ENCODE measurements around the gene LRRC4C. TPM values are rescaled to one million over a fixed set of nuclear protein-coding genes. Genes with fewer than 3 reads are reported as not detected.

The LRRC4C gene
- total RNA-seq, 1 experiment from 2014 or later: 0.13 TPM

DNA sequence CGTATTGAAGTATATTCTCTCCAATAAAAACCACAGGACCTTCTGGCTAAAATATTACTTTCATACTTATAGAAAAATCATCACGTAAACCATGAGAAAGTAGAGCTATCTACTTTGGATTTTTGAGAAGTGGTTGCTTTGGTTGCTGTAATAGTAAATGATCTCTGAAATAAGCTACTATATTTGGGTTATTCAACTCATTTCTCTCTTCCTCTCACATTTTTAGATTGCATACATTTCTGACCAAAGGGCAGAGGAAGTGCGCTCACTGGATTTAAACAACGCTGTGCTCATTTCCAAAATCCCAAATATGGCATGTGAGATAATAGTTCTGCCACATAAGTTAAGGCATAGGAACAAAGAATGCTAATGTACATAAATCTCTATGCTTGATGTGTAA, 357.0 kb downstream of the LRRC4C start:
- no peak overlapping the region for H3K4me3 Mint-ChIP-seq
- no peak for TF ChIP-seq CTCF (conservative IDR thresholded peaks at IDR 0.05)
- no peak overlapping the region for H2BK20ac ChIP-seq (ENCODE audit: low read depth, low read length, poor library complexity, severe bottlenecking)
- no peak overlapping the region for H3K18ac ChIP-seq (ENCODE audit: insufficient read length, low read depth, low read length)
- H3K4ac ChIP-seq (ENCODE audit: low read depth, low read length): no peak overlapping the region
- no peak overlapping the region for H4K91ac ChIP-seq (ENCODE audit: insufficient read length, low read depth, low read length)
- H2AK5ac ChIP-seq (ENCODE audit: insufficient read length, low read length): no peak overlapping the region
- H4K20me1 ChIP-seq (ENCODE audit: control insufficient read depth, insufficient read depth, insufficient read length): no peaks in the 10 kb centered on the region
- H3K27me3 ChIP-seq (ENCODE audit: insufficient read depth, low read length): no peaks in the 10 kb centered on the region
- no peak overlapping the region for H2BK5ac ChIP-seq (ENCODE audit: insufficient read length, low read length)
- no peak overlapping the region for H3K4me2 ChIP-seq (ENCODE audit: insufficient read depth, insufficient read length, low read length)
- no peak overlapping the region for H4K5ac ChIP-seq (ENCODE audit: insufficient read length, low read depth, low read length)
- H3K79me1 ChIP-seq (ENCODE audit: insufficient read depth, low read depth, low read length, poor library complexity, severe bottlenecking): no peaks in the 10 kb centered on the region
- no peak overlapping the region for H3K56ac ChIP-seq (ENCODE audit: insufficient read length, low read depth, low read length)
- H3K27ac Mint-ChIP-seq: no peak overlapping the region
- WGBS (ENCODE audit: extremely low coverage, insufficient read length, low lambda C conversion rate): no CpG with 5 or more reads among the region's 4 CpGs
- H2BK120ac ChIP-seq (ENCODE audit: low read depth, low read length, poor library complexity, severe bottlenecking): no peak overlapping the region
- H3K4me1 ChIP-seq (ENCODE audit: insufficient read depth, low read length): no peaks in the 10 kb centered on the region
- no peak overlapping the region for H4K8ac ChIP-seq (replicated peaks; ENCODE audit: insufficient read length, low read depth, low read length)
- no peaks in the 10 kb centered on the region for H3K4me1 Mint-ChIP-seq
- H3K36me3 Mint-ChIP-seq (ENCODE audit: insufficient read depth in 1 of 3, low read depth in 3 of 3): no peaks in the 10 kb centered on the region; a peak in 1 of 7 replicates
- no peaks in the 10 kb centered on the region for H3K23me2 ChIP-seq (ENCODE audit: insufficient read length, low read depth, low read length, poor library complexity, severe bottlenecking)
- no peak overlapping the region for H3K14ac ChIP-seq (ENCODE audit: insufficient read depth, low read length)
- H3K23ac ChIP-seq (ENCODE audit: insufficient read length, low read depth, low read length): no peak overlapping the region
- no peak for DNase-seq
- no peak overlapping the region for H3K9ac ChIP-seq (ENCODE audit: extremely low read depth, insufficient read length, low read length)
- peaks cover 2 to 3% of the 10 kb centered on the region in 2 experiments; a peak in 3 of 5 replicates for H3K9me3 Mint-ChIP-seq
- H2BK15ac ChIP-seq (ENCODE audit: low read depth, low read length): no peak overlapping the region
- H2BK12ac ChIP-seq (ENCODE audit: insufficient read length, low read depth, low read length): no peak overlapping the region
- H2AFZ ChIP-seq (ENCODE audit: low read length): no peak overlapping the region
- no peaks in the 10 kb centered on the region for H3K79me2 ChIP-seq (ENCODE audit: insufficient read depth, low read length)
- H3T11ph ChIP-seq (ENCODE audit: low read length): no peak overlapping the region
- H3K27ac ChIP-seq (ENCODE audit: insufficient read length, low read depth, low read length): no peak overlapping the region
- H3K9me3 ChIP-seq (ENCODE audit: control insufficient read depth, low read depth, low read length): no peaks in the 10 kb centered on the region
- H3K27me3 Mint-ChIP-seq (ENCODE audit: low read depth): no peaks in the 10 kb centered on the region

All from H9 (cell line).